ENCODE data around the gene FMO4.
"Not testable (repeated sequence)": the region's sequence is repeated elsewhere in the genome, so short reads cannot be mapped to it uniquely, and the experiment has no call there.

The FMO4 gene

GRCh38 chr1:171313835-171314320 is at the start of gene FMO4:
FMO4 (plus strand) TSS chr1:171314183; CDS start chr1:171319826, 5,643 bp downstream.
- DNase-seq (ENCODE audit: extremely low spot score, insufficient read length, low read depth) (peak; percentile 73), FAIRE-seq (peak; percentile 99)

- FAIRE-seq (no peak), DNase-seq (ENCODE audit: extremely low spot score, insufficient read length, low read depth) (no peak)
Measured at GRCh38 chr1:171265686-171266085, 48.3 kb upstream of the FMO4 start.

- DNase-seq (ENCODE audit: extremely low spot score, insufficient read length, low read depth), result no peak
- no peak for FAIRE-seq
Measured at GRCh38 chr1:171266930-171267329, 47.1 kb upstream of the FMO4 start.

- DNase-seq (ENCODE audit: extremely low spot score, insufficient read length, low read depth) (no peak), FAIRE-seq (no peak)
Measured at GRCh38 chr1:171267391-171267790, 46.6 kb upstream of the FMO4 start.

GRCh38 chr1:171270806-171271205 is 43.2 kb upstream of the FMO4 start:
- FAIRE-seq (no peak), DNase-seq (ENCODE audit: extremely low spot score, insufficient read length, low read depth) (no peak)

GRCh38 chr1:171277534-171277933 is 36.4 kb upstream of the FMO4 start:
- FAIRE-seq, result no peak

GRCh38 chr1:171279234-171279633 is 34.7 kb upstream of the FMO4 start:
- no peak for DNase-seq (ENCODE audit: extremely low spot score, insufficient read length, low read depth)
- FAIRE-seq, result no peak

More at GRCh38 chr1:171277534-171277933, 36.4 kb upstream of the FMO4 start:
- DNase-seq (ENCODE audit: extremely low spot score, insufficient read length, low read depth), result no peak

- no peak for FAIRE-seq
- DNase-seq (ENCODE audit: extremely low spot score, insufficient read length, low read depth), result no peak
Measured at GRCh38 chr1:171279678-171280077, 34.3 kb upstream of the FMO4 start.

- FAIRE-seq (no peak), DNase-seq (ENCODE audit: extremely low spot score, insufficient read length, low read depth) (no peak)
Measured at GRCh38 chr1:171280599-171280998, 33.4 kb upstream of the FMO4 start.

GRCh38 chr1:171286032-171286705 is 27.8 kb upstream of the FMO4 start:
- no peak for DNase-seq (ENCODE audit: extremely low spot score, insufficient read length, low read depth)
- FAIRE-seq, result no peak

GRCh38 chr1:171290621-171291020 is 23.4 kb upstream of the FMO4 start:
- no peak for FAIRE-seq

GRCh38 chr1:171292799-171293198 is 21.2 kb upstream of the FMO4 start:
- FAIRE-seq (no peak), DNase-seq (ENCODE audit: extremely low spot score, insufficient read length, low read depth) (no peak)

More at GRCh38 chr1:171290621-171291020, 23.4 kb upstream of the FMO4 start:
- no peak for DNase-seq (ENCODE audit: extremely low spot score, insufficient read length, low read depth)

- not testable (repeated sequence) for DNase-seq (ENCODE audit: extremely low spot score, insufficient read length, low read depth); FAIRE-seq
Measured at GRCh38 chr1:171295383-171295782, 18.6 kb upstream of the FMO4 start.

- FAIRE-seq (no peak), DNase-seq (ENCODE audit: extremely low spot score, insufficient read length, low read depth) (no peak)
Measured at GRCh38 chr1:171295821-171296220, 18.2 kb upstream of the FMO4 start.

GRCh38 chr1:171296897-171297296 is 17.1 kb upstream of the FMO4 start:
- DNase-seq (ENCODE audit: extremely low spot score, insufficient read length, low read depth), result no peak
- no peak for FAIRE-seq

GRCh38 chr1:171298696-171299095 is 15.3 kb upstream of the FMO4 start:
- no peak for FAIRE-seq
- DNase-seq (ENCODE audit: extremely low spot score, insufficient read length, low read depth), result no peak

- no peak for FAIRE-seq
- no peak for DNase-seq (ENCODE audit: extremely low spot score, insufficient read length, low read depth)
Measured at GRCh38 chr1:171299342-171299741, 14.6 kb upstream of the FMO4 start.

- DNase-seq (ENCODE audit: extremely low spot score, insufficient read length, low read depth) (no peak), FAIRE-seq (no peak)
Measured at GRCh38 chr1:171300401-171300800, 13.6 kb upstream of the FMO4 start.

- FAIRE-seq (no peak), DNase-seq (ENCODE audit: extremely low spot score, insufficient read length, low read depth) (no peak)
Measured at GRCh38 chr1:171310661-171311087, 3.3 kb upstream of the FMO4 start.

- DNase-seq (ENCODE audit: extremely low spot score, insufficient read length, low read depth) (no peak), FAIRE-seq (no peak)
Measured at GRCh38 chr1:171311771-171312558, 2.0 kb upstream of the FMO4 start.

GRCh38 chr1:171313319-171313834 is 606 bp upstream of the FMO4 start:
- DNase-seq (ENCODE audit: extremely low spot score, insufficient read length, low read depth) (no peak), FAIRE-seq (peak; percentile 71)
